Lung (tissue), 12 donors: Measurements from ENCODE around the gene RBM10. TPM values are rescaled to one million over a fixed set of nuclear protein-coding genes. Genes with fewer than 3 reads are reported as not detected.

ENCODE experiments used
- ATAC-seq: fragments of 200-7000 bp; cut with Tn5 transposase; one replicate; pipeline ENCODE4 v1.9.1; 2020; ENCODE audit warnings: moderate number of reproducible peaks; ENCODE audit not compliant: insufficient read depth, low FRiP score
- DNase-seq, 3 donors: peaks; one replicate each; pipeline ENCODE4 v3.0.0-alpha.2; 2013 to 2017
- H3K27ac ChIP-seq, 2 donors: one replicate each; pipeline ENCODE4 v1.5.1; 2013; ENCODE audit warnings: mild to moderate bottlenecking in 2 of 2, moderate library complexity in 2 of 2, control low read depth in 1 of 2, inconsistent platforms in 1 of 2, low read depth in 1 of 2, low read length in 1 of 2
- H3K27me3 ChIP-seq, 3 donors: one replicate each; pipeline ENCODE4 v1.5.1; 2013; ENCODE audit warnings: low read length in 2 of 3; ENCODE audit not compliant: control insufficient read depth in 3 of 3, insufficient read depth in 3 of 3
- H3K36me3 ChIP-seq, 4 donors: one replicate each; pipeline ENCODE4 v1.5.1; 2013; ENCODE audit warnings: low read length in 4 of 4, mild to moderate bottlenecking in 1 of 4, moderate library complexity in 1 of 4; ENCODE audit not compliant: control insufficient read depth in 4 of 4, insufficient read depth in 4 of 4
- H3K4me1 ChIP-seq, 5 donors: one replicate each; pipeline ENCODE4 v1.5.1; 2013; ENCODE audit warnings: low read length in 5 of 5, mild to moderate bottlenecking in 2 of 5, moderate library complexity in 1 of 5; ENCODE audit not compliant: control insufficient read depth in 5 of 5, insufficient read depth in 5 of 5
- H3K4me3 ChIP-seq: one replicate; pipeline ENCODE4 v1.5.1; 2013; ENCODE audit warnings: mild to moderate bottlenecking, control low read depth, moderate library complexity
- H3K9ac ChIP-seq, 2 donors: one replicate each; pipeline ENCODE4 v1.5.1; 2013; ENCODE audit warnings: low read length in 2 of 2, control low read depth in 1 of 2; ENCODE audit not compliant: insufficient read depth in 1 of 2
- H3K9me3 ChIP-seq, 4 donors: one replicate each; pipeline ENCODE4 v1.5.1; 2013; ENCODE audit warnings: low read length in 3 of 4, mild to moderate bottlenecking in 1 of 4, moderate library complexity in 1 of 4; ENCODE audit not compliant: control insufficient read depth in 4 of 4, insufficient read depth in 3 of 4
- CTCF ChIP-seq: IDR thresholded peaks from 2 replicates; pipeline ENCODE4 v1.5.1; 2012; ENCODE audit warnings: mild to moderate bottlenecking; ENCODE audit errors: control extremely low read depth, extremely low read depth
- WGBS, 2 donors: extraction: QIAGEN DNeasy Blood & Tissue Kit; methylation state at CpG; one replicate each; pipeline ENCODE4 v1.1.7; 2013; 5-methylcytosine and 5-hydroxymethylcytosine counted together
- polyA plus RNA-seq, 2 donors: library from polyadenylated mRNA; stranded (reverse); fragments of 200-250 nt; gene quantifications; one replicate each; pipeline ENCODE4 v1.2.1, GENCODE V29; 2013
- total RNA-seq, 2 donors: library from RNA; depleted of rRNA in 1 of 2; stranded (reverse); fragments of >200 nt in 1 of 2; gene quantifications; one replicate each; pipeline ENCODE4 v1.2.1, GENCODE V29; 2014 to 2021
- donor health status: control.
- donor health status: control.
- donor health status: Bipolar disorder and iron deficiency.
- donor health status: healthy.
- donor health status: DM: yes; HTN: yes; CAD: no.

The RBM10 gene
- total and polyA plus RNA-seq, 4 donors: 22.2 to 38.6 (median 30.5) TPM

- 56 to 100% methylated on average over 2 of the region's 2 CpGs for WGBS, 2 donors
- H3K36me3 ChIP-seq: peaks cover 0 to 47% (median 11%) of the 10 kb centered on the region in 4 donors
- DNase-seq (no peak), ATAC-seq (no peak)
- H3K4me1 ChIP-seq: no peaks in the 10 kb centered on the region
- H3K27me3 ChIP-seq: peaks cover 0 to 39% (median 3%) of the 10 kb centered on the region in 3 donors
- H3K9ac ChIP-seq: no peak overlapping the region
- H3K27ac ChIP-seq: no peak overlapping the region
- TF ChIP-seq CTCF: no peak
- no peak overlapping the region for H3K4me3 ChIP-seq
- H3K9me3 ChIP-seq: peaks cover 0 to 2% (median 0%) of the 10 kb centered on the region in 4 donors
Measured at GRCh38 chrX:47177079-47177478, 32.1 kb downstream of the RBM10 start.

GRCh38 chrX:47178337-47178736, 33.3 kb downstream of the RBM10 start:
- Histone ChIP-seq H3K9ac (no peak overlapping the region), H3K4me1 (no peaks in the 10 kb centered on the region), H3K36me3 (peaks cover 0 to 42% (median 12%) of the 10 kb centered on the region in 4 donors), H3K27ac (no peak overlapping the region), H3K27me3 (peaks cover 0 to 45% (median 6%) of the 10 kb centered on the region in 3 donors), H3K9me3 (peaks cover 0 to 2% (median 0%) of the 10 kb centered on the region in 4 donors), H3K4me3 (no peak overlapping the region)
- peak in 1 of 3 donors; percentile 4 for DNase-seq
- TF ChIP-seq CTCF: no peak
- no peak for ATAC-seq
- 80 to 90% methylated on average over 5 of the region's 5 CpGs for WGBS, 2 donors

GRCh38 chrX:47179221-47179927, 34.4 kb downstream of the RBM10 start:
- DNase-seq (no peak), ATAC-seq (no peak)
- no peak for TF ChIP-seq CTCF
- peaks cover 0 to 39% (median 6%) of the 10 kb centered on the region in 3 donors for H3K27me3 ChIP-seq
- no peak overlapping the region for H3K9ac ChIP-seq
- H3K27ac ChIP-seq: peak overlapping the region in 1 of 2 donors; percentile 30
- H3K9me3 ChIP-seq: peaks cover 0 to 2% (median 0%) of the 10 kb centered on the region in 4 donors
- no peak overlapping the region for H3K4me3 ChIP-seq
- no peaks in the 10 kb centered on the region for H3K4me1 ChIP-seq
- peaks cover 0 to 38% (median 12%) of the 10 kb centered on the region in 4 donors for H3K36me3 ChIP-seq
- whole genome bisulfite sequencing, 2 donors: 72 to 89% methylated on average over 8 to 14 of the region's 14 CpGs
